ENCODE measurements around the gene PLAC9. TPM values are rescaled to one million over a fixed set of nuclear protein-coding genes. Genes with fewer than 3 reads are reported as not detected.

PLAC9 gene
- total RNA-seq, 1 experiment from 2014 or later: 1.2 TPM

GRCh38 chr10:80183436-80183835 lies 50.9 kb downstream of the PLAC9 start:
- no peak for DNase-seq (ENCODE audit: low read depth)

DNA sequence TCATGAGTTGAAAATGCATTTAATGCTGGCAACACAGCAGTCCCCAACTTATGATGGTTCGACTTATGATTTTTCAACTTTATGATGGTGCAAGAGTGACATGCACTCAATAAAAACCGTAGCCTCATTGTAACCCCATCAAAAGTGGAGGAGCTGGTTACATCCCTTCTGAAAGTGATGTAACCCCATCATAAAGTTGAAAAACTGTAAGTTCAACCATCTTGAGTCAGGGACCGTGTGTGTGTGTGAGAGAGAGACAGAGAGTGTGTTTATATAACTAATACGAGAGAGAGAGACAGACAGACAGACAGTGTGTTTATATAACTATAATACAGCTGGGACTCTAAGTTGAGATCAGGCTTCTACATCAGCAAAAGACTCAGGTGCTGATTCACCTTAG lies 51.8 kb downstream of the PLAC9 start:
- DNase-seq (ENCODE audit: low read depth): no peak

DNA sequence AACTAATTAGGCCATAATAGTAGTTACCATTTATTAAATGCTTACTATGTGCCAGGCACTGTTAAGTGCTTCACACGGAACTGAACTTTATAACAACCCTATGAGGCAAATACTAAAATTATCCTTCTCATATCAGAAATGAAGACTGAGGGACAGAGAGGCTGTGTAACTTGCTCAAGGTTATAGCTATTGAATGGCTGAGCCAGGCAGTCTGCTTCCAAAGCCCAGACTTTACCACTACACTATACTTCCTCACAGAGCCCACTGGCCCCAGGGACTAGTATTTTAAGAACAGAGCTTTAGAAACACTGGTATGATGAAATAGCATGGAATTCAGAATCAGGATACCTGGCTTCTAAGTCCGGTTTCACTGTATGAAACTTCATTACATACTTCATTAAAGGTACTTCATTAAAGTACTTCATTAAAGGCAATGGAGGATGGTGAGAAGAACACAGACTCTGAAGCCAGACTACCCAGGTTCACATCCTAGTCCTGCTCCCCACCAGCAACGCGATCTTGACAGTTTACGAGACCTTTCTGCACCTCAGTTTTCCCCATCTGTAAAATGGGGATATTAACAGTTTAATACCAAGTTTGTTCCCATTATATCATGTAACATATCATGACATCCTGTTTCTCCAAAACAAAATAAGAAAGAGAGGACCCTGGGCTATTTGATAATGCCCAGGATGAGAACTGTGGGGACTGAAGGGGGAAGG lies 53.2 kb downstream of the PLAC9 start:
- no peak for DNase-seq (ENCODE audit: low read depth)

DNA sequence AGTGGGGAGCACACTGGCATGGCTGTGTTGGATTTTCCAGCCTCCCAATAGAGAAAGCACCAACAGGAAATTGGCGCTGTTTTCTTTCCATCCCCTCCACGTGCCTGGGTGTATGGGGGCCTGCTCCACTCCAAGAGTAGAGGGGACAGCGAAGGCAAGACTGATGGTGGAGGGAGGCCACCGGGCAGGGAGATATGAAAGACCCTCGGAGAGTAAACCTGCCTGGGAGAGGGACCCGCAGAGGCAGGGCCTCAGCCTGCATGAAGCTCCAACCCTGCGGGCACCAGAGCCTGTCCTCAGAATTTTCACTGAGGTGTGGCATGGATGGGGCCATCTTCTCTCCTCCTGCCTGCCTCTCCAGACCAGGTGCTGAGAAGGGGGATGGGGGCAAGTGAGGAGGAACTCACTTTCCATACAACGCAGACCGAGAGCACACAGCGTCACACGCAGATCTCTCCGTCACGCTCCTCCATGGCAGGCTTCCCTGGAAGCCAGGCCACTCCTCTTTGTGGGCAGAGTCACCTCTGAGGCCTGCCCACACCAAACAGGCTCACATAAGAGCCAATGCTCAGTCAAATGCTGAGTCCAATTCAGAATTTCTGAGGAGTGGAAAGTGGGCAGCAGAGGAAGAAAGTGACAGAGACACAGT lies 54.0 kb downstream of the PLAC9 start:
- DNase-seq (ENCODE audit: low read depth): no peak

DNA sequence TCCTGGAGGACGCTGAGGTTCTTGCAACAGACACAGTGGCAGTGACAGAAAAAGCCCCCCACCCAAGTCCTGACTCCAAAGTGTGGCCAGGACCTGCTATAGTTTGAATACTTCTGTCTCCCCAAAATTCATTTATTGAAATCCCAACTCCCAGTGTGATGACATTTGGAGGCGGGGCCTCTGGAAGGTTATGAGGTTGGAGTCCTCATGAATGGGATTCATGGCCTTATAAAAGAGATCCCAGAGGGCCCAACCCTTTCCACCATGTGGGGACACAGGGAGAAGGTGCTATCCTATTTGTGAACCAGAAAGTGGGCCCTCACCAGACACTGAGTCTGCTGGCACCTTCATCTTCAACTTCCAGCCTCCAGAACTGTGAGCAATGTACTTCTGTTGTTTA lies 54.5 kb downstream of the PLAC9 start:
- DNase-seq (ENCODE audit: low read depth): no peak

- no peak for DNase-seq (ENCODE audit: low read depth)
Observed at GRCh38 chr10:80187465-80188409, 55.2 kb downstream of the PLAC9 start.

DNA sequence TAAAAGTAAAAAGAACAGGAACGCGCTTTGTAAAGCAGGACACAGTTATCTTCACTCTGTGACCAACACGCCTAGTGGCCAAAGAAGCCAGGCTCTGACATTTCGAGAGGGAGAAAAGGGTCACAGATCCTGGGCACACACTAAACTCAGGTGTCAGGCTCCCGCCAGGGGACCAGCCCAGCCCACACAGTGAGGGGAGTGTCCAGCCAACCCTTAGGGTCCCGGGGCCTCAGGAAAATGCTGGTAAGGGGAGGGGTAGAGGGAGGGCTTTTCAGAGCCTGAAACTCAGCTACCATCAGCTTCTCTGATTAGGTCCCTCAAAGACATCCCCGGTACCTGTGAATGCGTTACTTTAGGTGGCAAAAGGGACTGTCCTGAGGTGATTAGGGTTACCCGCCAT lies 56.2 kb downstream of the PLAC9 start:
- no peak for DNase-seq (ENCODE audit: low read depth)

GRCh38 chr10:80191589-80192270 lies 59.2 kb downstream of the PLAC9 start:
- DNase-seq (ENCODE audit: low read depth): no peak

- no peak for DNase-seq (ENCODE audit: low read depth)
Observed at GRCh38 chr10:80192553-80192952, 60.0 kb downstream of the PLAC9 start.

GRCh38 chr10:80194373-80195045 lies 62.0 kb downstream of the PLAC9 start:
- no peak for DNase-seq (ENCODE audit: low read depth)

Other genes starting within 250 kb of the PLAC9 start
- gene SFTPD, start 183.6 kb upstream of the PLAC9 start, total RNA-seq (2014; rRNA removed; shearing (Covaris generic)): not detected in 2 replicates
- 14.5 and 16.0 TPM in 2 replicates for gene TMEM254, start 54.1 kb upstream of the PLAC9 start, total RNA-seq (2014; rRNA removed; shearing (Covaris generic))
- 88.0 and 104 TPM in 2 replicates for gene ANXA11, start 72.8 kb downstream of the PLAC9 start, total RNA-seq (2014; rRNA removed; shearing (Covaris generic))
- gene MAT1A, start 156.9 kb downstream of the PLAC9 start, total RNA-seq (2014; rRNA removed; shearing (Covaris generic)): not detected in 2 replicates
- not detected in 2 replicates for gene DYDC1, start 224.0 kb downstream of the PLAC9 start, total RNA-seq (2014; rRNA removed; shearing (Covaris generic))
- gene DYDC2, start 224.1 kb downstream of the PLAC9 start, total RNA-seq (2014; rRNA removed; shearing (Covaris generic)): not detected in 2 replicates

All from RPMI7951 (cell line).